Prostate gland (tissue), 2 donors: Measurements from ENCODE around the gene UNC5B.

Experiments used
- CTCF ChIP-seq, 4 experiments: fragments of 200-600 bp in 2 of 4; fragments of 450-650 bp in 2 of 4; sonication (generic) in 2 of 4; IDR thresholded peaks; 1 replicate in 3 of 4; 2 replicates in 1 of 4; pipeline ENCODE4 v1.5.1; 2016 to 2019; ENCODE audit warnings: antibody characterized with exemption in 4 of 4, mild to moderate bottlenecking in 2 of 4, moderate library complexity in 2 of 4
- POLR2AphosphoS5 ChIP-seq: sonication (generic); formaldehyde crosslinking; IDR thresholded peaks from one replicate; pipeline ENCODE4 v1.6.1; 2017; ENCODE audit warnings: antibody characterized with exemption

- TF ChIP-seq CTCF (IDR thresholded peaks at IDR 0.05) (no peak), POLR2AphosphoS5 (no peak)
Measured at GRCh38 chr10:71295641-71296040, 83.3 kb downstream of the UNC5B start.
